ENCODE results near the gene HIPK2. TPM values are rescaled to one million over a fixed set of nuclear protein-coding genes. Genes with fewer than 3 reads are reported as not detected.

Gene HIPK2
- total and polyA plus RNA-seq, 8 donors: 25.1 to 61.8 (median 30.4) TPM

DNA sequence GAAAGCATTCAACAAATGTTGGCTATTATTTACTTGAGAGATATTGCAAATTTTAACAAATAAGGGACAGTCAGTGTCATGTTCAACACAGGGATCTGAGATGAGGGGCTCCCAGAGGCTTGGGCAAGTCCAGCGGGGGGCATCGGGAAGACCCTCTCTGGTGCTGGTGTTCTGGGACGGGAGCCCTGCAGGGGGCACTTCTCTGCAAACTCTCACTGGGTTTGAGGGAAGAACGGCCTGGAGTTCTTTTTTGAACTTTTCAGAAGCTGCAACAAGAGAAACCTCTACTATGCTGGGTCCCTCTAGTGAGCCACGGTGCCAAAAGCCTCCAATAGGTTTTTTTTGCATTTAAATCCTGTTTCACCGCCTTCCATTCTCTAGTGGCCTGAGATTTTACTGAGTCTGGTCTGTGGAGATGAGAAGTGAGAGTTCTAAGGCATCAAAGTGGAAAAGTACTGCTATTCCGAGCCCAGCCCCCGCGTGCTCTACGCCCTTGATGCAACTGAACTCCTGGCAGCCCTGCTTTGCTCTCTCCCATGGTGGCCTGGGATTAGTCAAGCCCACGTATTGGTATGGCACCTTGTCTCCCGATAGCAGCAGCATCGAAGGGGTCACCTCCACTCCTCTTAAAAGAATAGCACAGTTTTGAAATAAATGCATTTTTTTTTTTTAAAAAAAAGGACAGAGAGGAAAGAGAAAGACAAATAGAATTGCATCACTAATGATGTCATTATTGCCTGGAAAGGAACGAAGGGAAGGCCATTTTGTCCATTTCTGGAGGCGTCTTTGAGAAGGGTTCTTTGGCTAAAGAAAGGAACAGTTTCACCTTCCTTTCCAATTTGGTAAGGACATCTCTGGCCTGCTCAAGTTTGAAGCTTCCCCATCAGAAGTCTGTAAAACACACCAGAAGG, 210.8 kb downstream of the HIPK2 start:
- TF ChIP-seq, protein P1, sequence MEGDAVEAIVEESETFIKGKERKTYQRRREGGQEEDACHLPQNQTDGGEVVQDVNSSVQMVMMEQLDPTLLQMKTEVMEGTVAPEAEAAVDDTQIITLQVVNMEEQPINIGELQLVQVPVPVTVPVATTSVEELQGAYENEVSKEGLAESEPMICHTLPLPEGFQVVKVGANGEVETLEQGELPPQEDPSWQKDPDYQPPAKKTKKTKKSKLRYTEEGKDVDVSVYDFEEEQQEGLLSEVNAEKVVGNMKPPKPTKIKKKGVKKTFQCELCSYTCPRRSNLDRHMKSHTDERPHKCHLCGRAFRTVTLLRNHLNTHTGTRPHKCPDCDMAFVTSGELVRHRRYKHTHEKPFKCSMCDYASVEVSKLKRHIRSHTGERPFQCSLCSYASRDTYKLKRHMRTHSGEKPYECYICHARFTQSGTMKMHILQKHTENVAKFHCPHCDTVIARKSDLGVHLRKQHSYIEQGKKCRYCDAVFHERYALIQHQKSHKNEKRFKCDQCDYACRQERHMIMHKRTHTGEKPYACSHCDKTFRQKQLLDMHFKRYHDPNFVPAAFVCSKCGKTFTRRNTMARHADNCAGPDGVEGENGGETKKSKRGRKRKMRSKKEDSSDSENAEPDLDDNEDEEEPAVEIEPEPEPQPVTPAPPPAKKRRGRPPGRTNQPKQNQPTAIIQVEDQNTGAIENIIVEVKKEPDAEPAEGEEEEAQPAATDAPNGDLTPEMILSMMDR (IDR thresholded peaks at IDR 0.05): no peak
- Histone ChIP-seq H3K27ac (no peak overlapping the region), H3K36me3 (peaks cover 0 to 59% of the 10 kb centered on the region in 2 donors), H3K27me3 (no peaks in the 10 kb centered on the region), H3K9me3 (no peaks in the 10 kb centered on the region), H3K4me1 (peaks cover 0 to 19% of the 10 kb centered on the region in 2 donors), H3K4me3 (no peak overlapping the region)
- ATAC-seq: no peak
- intact Hi-C loops (cut with DNase I): no loop called here
- DNase-seq: no peak

DNA sequence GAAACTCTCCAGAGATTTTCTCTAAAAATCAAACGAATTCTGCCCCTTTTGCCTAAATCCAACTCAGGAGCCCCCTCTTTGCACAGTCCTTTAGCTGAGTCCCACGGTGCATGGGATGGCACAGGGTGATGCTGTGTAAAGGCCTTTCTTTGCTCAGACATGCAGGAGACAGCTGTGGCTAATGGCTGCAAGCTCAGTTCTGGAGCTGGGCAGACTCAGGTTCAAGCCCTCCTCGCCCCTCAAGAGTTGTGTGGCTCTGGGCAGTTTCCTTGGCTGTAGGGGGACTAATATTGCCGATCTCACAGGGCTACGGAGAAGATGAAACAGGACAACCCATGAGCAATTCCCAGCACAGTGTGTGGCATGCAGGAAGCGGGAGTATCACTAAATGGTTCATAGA, 211.7 kb downstream of the HIPK2 start:
- DNase-seq (no peak), ATAC-seq (no peak)
- H3K27ac ChIP-seq: peak overlapping the region in 1 of 2 donors; percentile 26
- TF ChIP-seq, protein P1 (IDR thresholded peaks at IDR 0.05): no peak
- H3K27me3 ChIP-seq: no peaks in the 10 kb centered on the region
- peaks cover 0 to 19% of the 10 kb centered on the region in 2 donors for H3K4me1 ChIP-seq
- H3K9me3 ChIP-seq: no peaks in the 10 kb centered on the region
- no peak overlapping the region for H3K4me3 ChIP-seq
- H3K36me3 ChIP-seq: peaks cover 0 to 50% of the 10 kb centered on the region in 2 donors
- intact Hi-C loops (cut with DNase I): no loop called here

DNA sequence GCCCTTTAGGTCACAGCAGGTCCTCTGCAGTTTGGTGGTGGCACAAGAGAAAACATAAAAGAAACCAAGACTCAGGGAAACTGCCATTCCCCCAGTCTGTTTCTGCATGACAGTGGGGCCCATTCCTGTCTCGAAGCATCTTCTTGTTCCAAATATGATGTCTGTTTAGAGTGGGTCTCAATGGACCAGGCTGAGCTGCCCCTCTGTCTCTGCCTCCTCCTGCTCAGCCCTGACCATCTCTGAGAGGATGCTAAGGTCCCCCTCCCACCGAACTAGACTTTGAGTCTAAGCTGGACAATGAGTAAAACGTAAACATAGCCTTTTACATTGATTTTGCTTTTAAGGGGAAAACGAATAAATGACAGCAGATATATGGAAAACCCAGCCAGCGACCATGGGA, 213.9 kb downstream of the HIPK2 start:
- H3K9me3 ChIP-seq: peaks cover 0 to 2% of the 10 kb centered on the region in 2 donors
- H3K27ac ChIP-seq: no peak overlapping the region
- peaks cover 0 to 28% of the 10 kb centered on the region in 2 donors for H3K36me3 ChIP-seq
- intact Hi-C loops (cut with DNase I): no loop called here
- H3K4me3 ChIP-seq: no peak overlapping the region
- no peak for ATAC-seq
- TF ChIP-seq, protein P1 (IDR thresholded peaks at IDR 0.05): no peak
- peaks cover 0 to 19% of the 10 kb centered on the region in 2 donors for H3K4me1 ChIP-seq
- H3K27me3 ChIP-seq: no peaks in the 10 kb centered on the region
- no peak for DNase-seq

DNA sequence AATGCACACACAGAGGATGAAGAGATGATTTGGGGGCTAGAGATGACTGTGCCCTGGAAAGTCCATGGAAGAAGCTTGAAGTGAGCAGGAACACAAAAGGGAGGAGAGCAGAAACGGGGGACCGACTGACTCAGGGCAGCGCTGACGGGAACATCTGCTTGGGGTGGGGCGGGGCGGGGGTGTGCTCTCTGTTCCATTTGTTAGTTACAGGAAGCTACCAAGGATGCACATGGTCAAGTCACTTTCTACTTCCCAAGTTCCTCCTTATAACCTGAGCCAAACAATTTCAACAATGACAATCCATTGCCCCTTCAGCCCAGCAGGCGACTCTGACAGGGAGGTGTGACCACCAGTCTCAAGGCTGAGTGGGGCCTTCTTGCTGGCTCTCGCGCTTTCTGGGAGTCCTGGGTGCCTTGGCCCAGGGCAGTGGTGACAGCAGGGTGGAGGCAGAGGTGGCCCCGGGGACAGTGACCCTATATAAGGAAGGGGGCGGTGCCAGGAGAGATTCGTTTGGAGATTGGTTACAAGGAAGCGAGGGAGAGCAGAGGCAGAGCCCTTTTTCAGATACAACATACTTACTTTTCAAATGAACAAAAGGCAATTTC, 214.7 kb downstream of the HIPK2 start:
- Histone ChIP-seq H3K27ac (peak overlapping the region in 1 of 2 donors; percentile 13), H3K36me3 (peaks cover 0 to 20% of the 10 kb centered on the region in 2 donors), H3K9me3 (peaks cover 0 to 2% of the 10 kb centered on the region in 2 donors), H3K4me3 (no peak overlapping the region), H3K4me1 (peaks cover 0 to 19% of the 10 kb centered on the region in 2 donors), H3K27me3 (no peaks in the 10 kb centered on the region)
- TF ChIP-seq, protein P1 (IDR thresholded peaks at IDR 0.05): no peak
- no peak for DNase-seq
- intact Hi-C loops (cut with DNase I): no loop called here
- ATAC-seq: no peak

DNA sequence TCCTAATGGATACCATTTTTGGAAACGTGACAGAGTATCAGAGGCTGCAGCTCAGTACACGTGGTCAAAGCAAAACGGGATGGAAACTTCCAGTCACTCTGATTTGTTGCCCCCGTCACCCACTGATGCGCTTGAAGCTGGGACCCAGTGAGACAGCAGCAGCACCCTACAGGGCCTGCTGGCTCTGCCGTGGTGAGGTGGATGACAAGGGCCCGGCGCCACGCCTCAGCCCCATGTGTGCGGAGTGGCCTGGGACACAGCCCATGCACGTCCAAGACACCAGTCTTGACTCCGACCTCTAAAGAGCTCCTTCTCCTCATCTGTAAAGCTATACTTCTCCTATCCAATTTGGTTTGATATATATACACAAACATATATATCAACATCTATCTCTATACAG, 215.3 kb downstream of the HIPK2 start:
- TF ChIP-seq, protein P1 (IDR thresholded peaks at IDR 0.05): no peak
- Histone ChIP-seq H3K27me3 (no peaks in the 10 kb centered on the region), H3K27ac (no peak overlapping the region), H3K9me3 (peaks cover 0 to 2% of the 10 kb centered on the region in 2 donors), H3K36me3 (peaks cover 0 to 14% of the 10 kb centered on the region in 2 donors), H3K4me1 (peaks cover 0 to 19% of the 10 kb centered on the region in 2 donors), H3K4me3 (no peak overlapping the region)
- DNase-seq: no peak
- intact Hi-C loops (cut with DNase I): no loop called here
- ATAC-seq: no peak

Measured in left lung (tissue), 10 donors.